H54 (cell line): ENCODE measurements around the gene KRT16.
"Not testable (repeated sequence)": the region's sequence is repeated elsewhere in the genome, so short reads cannot be mapped to it uniquely, and the experiment has no call there.

Experiments
- DNase-seq: peaks from one replicate; pipeline ENCODE4 v3.0.0; 2011; ENCODE audit warnings: low spot score, mixed read lengths; ENCODE audit not compliant: insufficient read length
- FAIRE-seq: peaks from 3 replicates; lab custom pipeline; 2011; peaks lifted over from hg19 to GRCh38; lab: Jason Lieb, UNC
- POLR2A ChIP-seq: IDR thresholded peaks from 2 replicates; pipeline ENCODE4 v1.6.1; 2011; ENCODE audit warnings: low read depth, mild to moderate bottlenecking, low read length

The KRT16 gene

DNA sequence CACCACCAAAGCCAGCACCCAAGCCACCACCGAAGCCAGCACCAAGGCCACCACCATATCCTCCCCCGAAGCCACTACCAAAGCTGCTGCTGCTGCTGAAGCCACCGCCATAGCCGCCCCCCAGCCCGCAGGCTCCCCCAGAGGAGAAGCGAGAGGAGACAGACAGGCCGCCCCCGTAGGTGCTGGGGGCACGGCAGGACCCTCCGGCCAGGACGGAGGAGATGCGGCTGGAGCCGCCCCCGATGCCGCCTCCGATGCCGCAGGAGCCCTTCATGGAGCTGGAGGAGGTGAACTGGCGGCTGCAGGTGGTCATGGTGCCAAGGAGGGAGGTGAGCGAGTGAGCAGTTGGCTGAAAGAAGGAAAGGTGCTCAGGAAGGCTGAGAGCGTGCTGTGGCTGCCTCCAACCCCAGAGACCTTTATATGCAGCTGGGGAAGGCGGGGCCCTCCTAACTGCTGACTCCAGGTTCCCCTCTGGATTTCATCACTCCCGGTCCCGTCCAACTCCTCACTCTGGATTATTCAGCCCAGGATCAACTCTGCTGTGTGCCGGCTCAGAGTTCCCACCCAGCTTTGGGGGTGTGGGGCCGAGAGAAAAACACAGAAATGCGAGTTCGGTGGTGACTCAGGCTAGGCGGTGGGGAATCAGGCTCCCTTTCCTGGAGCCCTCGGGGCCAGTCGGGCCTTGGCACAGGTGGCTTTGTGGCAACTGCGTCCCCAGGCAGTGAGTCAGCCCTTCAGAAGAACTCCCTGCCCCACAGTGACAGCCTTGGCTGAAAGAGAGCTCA, at the start of gene KRT16:
Gene KRT16, minus strand, starts transcription at position 392 of the 785 bp plus-strand sequence. Its CDS starts 79 bp downstream, at position 313.
- DNase-seq: peak; percentile 54
- not testable (repeated sequence) for FAIRE-seq

DNA sequence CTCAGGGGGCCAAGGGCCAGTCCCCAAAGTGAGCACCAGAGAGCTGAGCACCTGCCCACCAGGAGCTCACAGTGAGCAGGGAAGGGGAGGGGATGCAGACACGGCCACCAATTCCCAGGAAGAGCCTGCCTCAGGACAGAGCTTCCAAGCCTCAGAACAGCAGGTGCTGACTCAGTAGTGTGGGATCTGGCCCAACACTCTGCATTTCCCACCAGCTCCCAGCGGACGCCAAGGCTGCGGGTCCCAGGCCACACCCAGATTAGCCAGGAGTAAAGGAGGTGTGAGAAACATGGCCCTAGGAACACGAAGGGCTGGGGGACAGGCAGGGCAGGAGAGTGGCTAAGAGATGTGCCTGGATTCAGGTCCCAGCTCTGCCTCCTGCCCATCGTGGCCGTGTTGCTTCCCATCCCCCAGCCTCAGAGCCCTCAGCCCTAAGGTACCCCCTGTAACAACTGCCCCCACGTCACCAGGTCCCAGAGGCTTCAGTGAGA, 47.7 kb upstream of the KRT16 start:
- no peak for TF ChIP-seq POLR2A
- DNase-seq: no peak
- FAIRE-seq: no peak

DNA sequence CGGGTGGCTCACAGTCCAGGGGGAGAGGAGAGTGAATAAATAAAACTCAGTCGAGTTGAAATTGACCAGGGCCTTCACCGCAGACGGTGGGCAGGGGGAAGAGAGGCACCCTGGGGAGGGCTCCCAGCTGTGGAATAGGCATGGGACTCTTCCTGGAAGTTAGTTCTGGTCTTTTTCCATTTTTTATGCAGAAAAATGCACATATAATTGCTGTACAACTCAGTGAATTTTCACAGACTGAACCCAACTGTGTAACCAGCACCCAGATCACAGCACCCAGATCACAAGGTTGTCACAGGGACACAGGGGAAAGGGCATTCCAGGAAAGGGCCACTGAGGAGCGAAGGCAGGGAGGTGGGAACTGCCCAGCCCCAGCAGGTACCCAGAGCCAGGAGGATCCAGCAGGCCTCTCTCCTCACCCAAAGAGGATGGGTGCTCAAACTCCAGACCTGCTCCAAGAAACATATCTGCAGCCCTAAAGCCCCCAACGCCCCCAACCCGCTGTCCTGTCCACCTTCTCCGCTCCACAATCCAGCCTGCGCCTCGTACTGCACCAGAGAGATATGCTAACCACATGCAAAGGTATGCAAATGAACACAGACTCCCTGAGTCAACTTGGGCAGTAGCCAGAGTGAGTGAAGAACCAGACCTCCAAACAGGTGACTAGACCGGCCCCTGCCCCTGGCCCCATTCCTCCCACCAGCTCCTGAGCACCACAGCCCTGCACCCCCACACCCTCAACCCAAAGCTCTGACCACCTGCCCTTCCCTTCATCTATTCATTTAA, 47.1 kb upstream of the KRT16 start:
- FAIRE-seq: no peak

DNA sequence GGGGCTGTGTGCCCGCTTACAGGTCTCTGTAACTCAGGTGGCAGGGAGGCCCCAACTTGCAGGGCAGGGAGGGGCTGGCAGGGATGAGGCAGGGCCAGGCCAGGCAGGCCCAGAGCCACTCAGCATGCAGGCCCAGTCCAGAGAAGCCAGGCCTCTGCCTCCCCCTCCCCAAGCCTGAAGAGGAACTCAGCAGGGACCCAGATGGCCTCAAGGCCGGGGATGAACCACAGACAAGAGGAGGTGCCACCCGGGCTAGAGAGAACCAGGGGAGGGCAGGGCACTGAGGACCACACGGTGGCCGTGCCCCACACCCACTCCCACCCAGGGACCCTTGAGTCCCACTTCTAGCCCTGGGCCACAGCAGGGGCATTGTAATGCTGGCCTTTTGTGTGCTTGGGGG, 46.3 kb upstream of the KRT16 start:
- no peak for DNase-seq
- no peak for FAIRE-seq
- no peak for TF ChIP-seq POLR2A

More for the DNA sequence above, 47.1 kb upstream of the KRT16 start:
- no peak for TF ChIP-seq POLR2A
- DNase-seq: no peak

DNA sequence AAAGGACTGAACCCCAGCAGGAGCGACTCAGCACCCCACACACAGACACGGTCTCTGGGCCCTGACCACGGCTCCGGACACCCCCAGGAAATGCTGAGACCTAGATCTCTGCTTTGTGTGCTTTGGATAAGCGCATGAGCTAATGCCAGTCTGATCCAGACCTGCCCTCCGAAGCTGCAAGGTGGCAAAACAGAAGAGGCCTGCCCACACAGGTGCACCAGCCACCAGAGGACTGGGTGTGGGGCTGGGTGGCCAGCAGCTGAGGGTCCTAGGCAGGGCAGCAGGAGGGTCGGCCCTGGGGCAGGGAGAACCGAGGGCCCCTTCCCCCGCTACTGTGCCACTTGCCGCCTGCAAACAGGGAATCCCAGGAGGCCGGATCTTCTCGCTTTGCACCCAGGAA, 45.4 kb upstream of the KRT16 start:
- FAIRE-seq (no peak), DNase-seq (no peak)
- no peak for TF ChIP-seq POLR2A

DNA sequence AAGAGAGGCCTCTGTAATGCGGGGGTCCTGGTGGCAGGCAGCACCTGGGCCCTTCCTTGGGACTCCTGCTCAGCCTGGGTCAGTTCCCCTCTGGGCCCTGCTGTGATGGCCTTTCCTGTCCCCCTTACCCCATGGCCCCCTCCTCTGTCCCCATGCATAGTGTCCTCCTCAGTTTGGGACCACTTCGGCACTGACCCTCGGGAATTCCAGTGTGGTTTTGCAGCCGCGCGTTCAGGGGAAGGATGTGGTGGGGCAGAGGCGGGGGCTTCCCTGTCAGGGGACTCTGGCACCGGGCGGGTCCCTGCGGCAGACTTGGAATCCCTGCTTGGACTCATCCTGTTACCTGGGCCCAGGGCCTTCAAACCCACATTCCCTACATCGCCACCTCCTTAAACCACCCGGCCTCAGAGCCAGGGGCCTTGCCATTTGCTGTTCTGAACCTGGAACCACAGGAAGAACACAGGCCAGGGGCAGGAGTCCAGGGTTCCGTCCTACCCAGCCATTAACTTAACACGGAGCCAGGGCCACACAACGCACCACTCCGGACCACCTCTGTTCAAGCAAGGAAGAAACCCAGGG, 44.7 kb upstream of the KRT16 start:
- no peak for FAIRE-seq
- no peak for TF ChIP-seq POLR2A
- DNase-seq: no peak

DNA sequence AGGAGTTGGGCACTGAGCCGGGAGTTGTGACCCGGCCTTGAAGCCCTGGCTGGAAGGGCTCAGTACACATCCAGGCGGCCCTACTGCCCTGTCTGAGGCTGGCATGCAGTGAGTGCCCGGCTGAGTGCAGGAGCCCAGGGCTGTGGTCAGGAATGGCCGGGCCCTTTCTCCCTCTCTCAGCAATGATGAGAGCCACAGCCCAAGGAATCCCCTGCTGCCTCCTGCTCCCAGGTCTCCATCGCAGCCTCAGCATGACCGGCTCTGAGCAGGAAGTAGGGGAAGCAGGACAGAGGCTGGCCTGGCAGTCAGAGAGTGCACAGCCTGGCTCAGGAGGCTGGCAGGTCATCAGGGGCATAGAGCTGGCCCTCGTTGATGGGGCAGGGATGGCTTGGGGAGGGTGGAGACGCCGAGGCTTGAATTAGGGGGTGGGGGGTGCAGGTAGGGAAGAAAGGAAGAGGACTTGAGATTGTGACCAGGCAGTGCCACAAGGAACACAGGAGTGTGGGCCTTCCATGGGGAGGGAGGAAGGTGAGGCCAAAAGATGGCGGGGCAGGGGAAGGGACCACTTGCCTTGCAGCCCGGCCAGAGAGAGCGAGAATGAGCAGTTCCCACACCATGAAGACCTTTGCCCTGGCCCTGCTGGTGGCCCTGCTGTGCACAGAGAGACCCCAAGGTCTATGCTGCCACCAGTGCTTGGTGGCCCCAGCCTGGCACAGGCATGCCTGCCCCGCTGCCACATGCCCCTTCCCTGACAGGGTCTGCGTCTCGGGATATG, 43.9 kb upstream of the KRT16 start:
- DNase-seq (no peak), FAIRE-seq (no peak)

DNA sequence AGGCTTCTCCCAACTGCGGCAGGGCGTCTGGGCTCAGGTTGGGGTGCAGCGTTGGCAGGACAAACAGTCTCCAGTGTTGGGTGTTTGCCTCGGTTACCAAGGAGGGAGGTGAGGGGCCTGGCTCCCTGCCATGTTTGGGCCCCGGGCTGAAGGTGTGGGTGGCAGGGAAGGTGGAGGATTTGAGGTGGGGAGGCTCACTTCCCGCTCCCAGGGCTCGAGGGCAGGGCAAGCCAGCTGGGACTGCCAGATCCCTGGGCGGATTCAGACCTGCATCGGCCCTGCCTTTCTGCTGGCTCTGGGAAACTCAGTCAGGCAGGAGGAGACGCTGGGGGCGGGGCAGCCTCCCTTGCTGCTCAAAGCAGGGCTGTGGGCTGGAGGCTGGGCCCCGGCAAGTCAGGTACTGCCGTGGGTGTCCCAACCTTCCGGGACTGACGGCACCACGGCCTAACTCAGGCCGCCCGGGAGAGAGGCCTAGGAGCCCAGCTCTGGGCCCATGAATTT, 43.1 kb upstream of the KRT16 start:
- DNase-seq: no peak
- FAIRE-seq: no peak

More for the DNA sequence above, 43.9 kb upstream of the KRT16 start:
- no peak for TF ChIP-seq POLR2A

DNA sequence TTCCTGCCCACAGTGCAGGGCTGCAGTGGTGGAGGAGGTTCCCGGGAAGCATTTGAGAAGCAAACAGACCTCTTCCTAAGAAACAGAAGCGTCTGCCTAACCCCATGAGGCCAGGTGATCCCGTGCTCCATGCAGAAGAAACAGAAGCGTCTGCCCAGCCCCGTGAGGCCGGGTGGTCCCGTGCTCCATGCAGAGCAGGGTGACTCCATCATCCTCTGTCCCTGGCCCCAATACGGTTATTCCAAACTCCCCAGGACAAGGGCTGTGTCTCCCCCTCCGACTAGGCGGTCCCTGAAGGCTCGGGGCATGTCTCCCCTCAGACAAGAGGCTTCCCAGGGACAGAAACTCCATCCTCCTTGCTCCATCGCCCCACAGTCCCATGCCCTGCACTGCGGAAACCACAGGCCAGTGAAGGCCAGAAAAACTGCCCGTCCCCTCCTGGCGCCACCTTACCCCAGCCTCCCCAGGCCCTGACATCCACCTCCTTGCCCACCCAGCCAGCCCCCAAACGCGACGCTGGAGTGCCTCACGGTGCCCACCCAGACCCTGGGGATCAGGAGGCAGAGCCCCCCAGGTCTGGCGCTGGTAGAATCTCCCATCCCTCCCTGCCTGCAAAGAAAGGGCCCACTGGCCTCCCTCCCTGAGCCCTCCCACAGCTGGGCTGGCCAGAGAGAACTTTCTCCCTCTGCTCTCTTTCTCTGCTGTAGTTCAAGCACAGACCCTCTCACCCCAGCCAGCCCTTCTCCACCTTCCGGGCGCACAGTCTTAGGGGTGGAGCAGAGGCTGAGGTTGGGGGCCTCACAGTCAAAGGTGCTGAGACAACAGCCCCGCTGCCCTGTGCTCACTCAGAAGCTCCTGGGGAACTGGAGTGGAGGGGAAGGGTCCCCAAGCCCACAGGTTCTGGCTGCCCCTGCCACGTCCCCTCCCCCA, 42.4 kb upstream of the KRT16 start:
- TF ChIP-seq POLR2A: no peak
- DNase-seq (no peak), FAIRE-seq (no peak)

More for the DNA sequence above, 43.1 kb upstream of the KRT16 start:
- TF ChIP-seq POLR2A: no peak

DNA sequence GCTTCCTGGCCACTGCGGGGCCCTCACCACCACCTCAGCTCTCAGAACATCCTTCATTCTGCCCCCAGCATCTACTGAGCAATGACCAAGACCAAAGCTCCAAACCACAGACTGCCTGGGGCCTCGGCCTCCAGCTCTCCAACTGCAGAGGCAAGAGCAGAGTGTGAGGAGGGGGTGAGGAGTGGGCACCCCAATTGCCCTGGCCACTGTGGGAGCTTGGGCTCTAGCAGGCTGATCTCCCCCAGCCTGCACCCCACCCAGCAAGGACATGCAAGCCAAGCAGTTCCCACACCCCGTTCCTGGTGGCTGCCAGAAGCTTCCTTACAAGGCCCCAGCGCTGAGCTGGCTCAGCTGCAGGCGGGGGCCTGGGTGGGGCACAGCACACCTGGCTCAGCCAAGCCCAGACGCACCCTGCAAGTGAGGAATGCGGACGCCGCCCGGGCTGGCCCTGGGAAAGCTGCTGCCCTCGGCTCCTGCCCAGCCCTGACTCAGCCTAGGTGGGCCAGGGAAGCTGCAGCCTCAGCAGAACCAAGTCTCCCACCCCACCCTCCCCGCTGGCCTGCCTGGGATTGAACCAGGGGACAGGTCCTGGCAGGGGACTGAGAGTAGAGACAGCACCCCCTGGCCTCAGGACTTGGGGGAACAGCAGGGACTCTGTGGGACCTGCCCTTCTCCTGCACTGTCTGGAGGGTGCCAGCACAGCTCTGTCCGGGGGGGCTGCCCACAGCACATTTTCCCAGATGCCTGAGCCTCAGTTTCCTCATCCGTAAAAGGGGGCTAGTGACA, 41.5 kb upstream of the KRT16 start:
- FAIRE-seq: no peak
- no peak for TF ChIP-seq POLR2A
- DNase-seq: no peak

DNA sequence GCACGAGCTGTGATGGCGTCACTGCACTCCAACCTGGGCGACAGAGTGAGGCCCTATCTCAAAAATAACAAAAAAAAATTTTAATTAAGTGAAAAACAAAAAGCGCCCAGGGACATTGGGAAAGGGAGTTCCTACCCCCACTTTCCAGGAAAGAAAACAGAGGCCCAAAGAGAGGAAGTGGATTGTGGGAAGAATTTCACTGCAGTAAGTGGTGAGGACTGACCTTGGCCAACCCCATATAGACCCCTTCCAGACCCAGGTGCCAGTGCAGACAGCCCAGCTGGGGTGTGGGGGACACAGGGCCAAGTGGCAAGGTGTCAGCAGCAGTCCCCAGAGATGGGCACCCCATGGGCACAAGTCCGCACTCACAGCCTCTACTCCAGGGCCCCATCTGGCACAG, 40.9 kb upstream of the KRT16 start:
- no peak for FAIRE-seq
- no peak for TF ChIP-seq POLR2A
- DNase-seq: no peak

DNA sequence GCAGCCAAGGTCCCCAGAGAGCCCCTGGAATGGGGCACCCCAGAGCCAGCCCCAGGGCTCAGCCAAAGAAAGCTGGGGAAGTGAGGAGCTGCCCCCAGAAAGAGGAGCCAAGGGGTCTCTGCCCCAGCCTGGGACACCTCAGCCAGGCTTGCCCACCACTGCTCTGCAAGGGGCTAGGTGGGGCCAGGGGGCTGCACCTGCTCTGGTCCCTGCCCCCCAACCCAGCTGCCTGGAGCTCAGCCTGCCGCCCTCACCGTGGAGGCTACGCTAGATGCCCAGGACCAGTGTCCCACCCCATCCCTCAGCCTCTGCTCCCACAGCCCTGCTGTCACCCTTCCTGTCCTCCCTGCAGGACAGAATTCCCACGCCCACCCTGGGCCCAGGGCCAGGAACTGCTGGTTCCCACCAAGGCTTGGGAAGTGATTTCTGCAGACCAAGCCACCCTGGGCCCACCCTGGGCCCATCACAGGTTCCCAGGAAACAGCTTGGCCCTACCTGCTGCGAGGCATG, 39.9 kb upstream of the KRT16 start:
- DNase-seq: no peak
- TF ChIP-seq POLR2A: no peak
- FAIRE-seq: no peak
